HepG2 (cell line): ENCODE results near the gene B4GALT3. TPM values are rescaled to one million over a fixed set of nuclear protein-coding genes. Genes with fewer than 3 reads are reported as not detected.
A peak's percentile ranks its signal among the peaks of the same experiment; 100 is the strongest.

ENCODE experiments used
- AGO1 ChIP-seq: fragments of 200-400 bp; formaldehyde crosslinking; IDR thresholded peaks from 2 replicates; pipeline ENCODE4 v1.6.1; 2017; ENCODE audit warnings: mild to moderate bottlenecking, low read depth, low read length, moderate library complexity; ENCODE audit not compliant: poor library complexity, severe bottlenecking
- DNMT3B ChIP-seq: conservative IDR thresholded peaks from 2 replicates; pipeline ENCODE4 v1.6.1; 2016; ENCODE audit warnings: missing biosample characterization, control low read depth
- HOXA3 ChIP-seq: sonication (generic); formaldehyde crosslinking; IDR thresholded peaks from 2 replicates; pipeline ENCODE4 v1.5.0; 2020; ENCODE audit warnings: missing genetic modification reagents
- NFE2L1 ChIP-seq: sonication (generic); formaldehyde crosslinking; IDR thresholded peaks from 2 replicates; pipeline ENCODE4 v1.4.0; 2020; ENCODE audit warnings: missing genetic modification reagents, mild to moderate bottlenecking, borderline replicate concordance
- NONO ChIP-seq, 2 experiments: fragments of 450-650 bp in 1 of 2; sonication (generic) in 1 of 2; formaldehyde crosslinking in 1 of 2; IDR thresholded peaks in 1 of 2; conservative IDR thresholded peaks in 1 of 2; 2 replicates each; pipeline versions ENCODE4 v1.6.1 to v1.8.0; 2017 to 2022; ENCODE audit warnings: mild to moderate bottlenecking in 1 of 2, missing genetic modification reagents in 1 of 2, moderate library complexity in 1 of 2
- NR2F1 ChIP-seq, 2 experiments: fragments of 450-650 bp in 1 of 2; formaldehyde crosslinking in 1 of 2; IDR thresholded peaks; 2 replicates each; pipeline versions ENCODE4 v1.5.0 to v1.6.1; 2016 to 2020; ENCODE audit warnings: mild to moderate bottlenecking in 1 of 2, missing compliant biosample characterization in 1 of 2, missing genetic modification reagents in 1 of 2, moderate library complexity in 1 of 2
- PHB2 ChIP-seq: fragments of 450-650 bp; IDR thresholded peaks from 2 replicates; pipeline ENCODE4 v1.6.1; 2018; ENCODE audit not compliant: partially characterized antibody
- PHF5A ChIP-seq: IDR thresholded peaks from one replicate; pipeline ENCODE4 v1.6.1; 2018; ENCODE audit warnings: low read depth, missing genetic modification reagents; ENCODE audit not compliant: unreplicated experiment
- SALL1 ChIP-seq: sonication (generic); formaldehyde crosslinking; IDR thresholded peaks from 2 replicates; pipeline ENCODE4 v1.8.0; 2022; ENCODE audit warnings: mild to moderate bottlenecking, missing genetic modification reagents
- SMARCC2 ChIP-seq: fragments of 450-650 bp; IDR thresholded peaks from 2 replicates; pipeline ENCODE4 v1.6.1; 2017; ENCODE audit warnings: antibody characterized with exemption, mild to moderate bottlenecking
- U2AF1 ChIP-seq: fragments of 200-400 bp; formaldehyde crosslinking; optimal IDR thresholded peaks from 2 replicates; pipeline ENCODE3; 2017; ENCODE audit warnings: mild to moderate bottlenecking, low read depth, low read length
- WIZ ChIP-seq: sonication (generic); formaldehyde crosslinking; IDR thresholded peaks from 2 replicates; pipeline ENCODE4 v1.5.1; 2020; ENCODE audit warnings: mild to moderate bottlenecking, missing genetic modification reagents
- ZFP37 ChIP-seq: sonication (generic); formaldehyde crosslinking; IDR thresholded peaks from 2 replicates; pipeline ENCODE4 v1.4.0; 2020; ENCODE audit warnings: missing genetic modification reagents, borderline replicate concordance
- ZFP41 ChIP-seq: sonication (generic); formaldehyde crosslinking; IDR thresholded peaks from 2 replicates; pipeline ENCODE4 v1.4.0; 2020; ENCODE audit warnings: mild to moderate bottlenecking, missing genetic modification reagents, borderline replicate concordance
- ZNF253 ChIP-seq: sonication (generic); formaldehyde crosslinking; IDR thresholded peaks from 2 replicates; pipeline ENCODE4 v1.8.0; 2022; ENCODE audit warnings: mild to moderate bottlenecking, missing genetic modification reagents, borderline replicate concordance
- ZNF354B ChIP-seq: sonication (generic); formaldehyde crosslinking; IDR thresholded peaks from 2 replicates; pipeline ENCODE4 v1.8.0; 2022; ENCODE audit warnings: mild to moderate bottlenecking, missing genetic modification reagents
- ZNF841 ChIP-seq: sonication (generic); formaldehyde crosslinking; IDR thresholded peaks from 2 replicates; pipeline ENCODE4 v1.8.1; 2023; ENCODE audit warnings: missing genetic modification reagents, borderline replicate concordance
- ZSCAN21 ChIP-seq: sonication (generic); formaldehyde crosslinking; IDR thresholded peaks from 2 replicates; pipeline ENCODE4 v1.8.0; 2022; ENCODE audit warnings: mild to moderate bottlenecking, missing genetic modification reagents, moderate library complexity, borderline replicate concordance
- polyA plus RNA-seq, 8 experiments: library from polyadenylated mRNA; depleted of rRNA in 3 of 8; stranded (reverse) in 7 of 8; unstranded in 1 of 8; fragments of >200 nt; fragmentation: Illumina TruSeq in 4 of 8; extraction: Trizol in 4 of 8; gene quantifications; 2 replicates each; pipeline versions ENCODE4 v1.2.1 to v1.2.3, GENCODE V29; 2011 to 2016; ENCODE audit warnings: low read depth in 4 of 8, missing spikeins in 1 of 8, mixed read lengths in 1 of 8; ENCODE audit not compliant: insufficient read depth in 1 of 8
- total RNA-seq, 5 experiments: library from RNA; depleted of rRNA; stranded (reverse); fragments of >200 nt; fragmentation: Illumina TruSeq; extraction: Trizol; gene quantifications; 2 replicates each; pipeline ENCODE4 v1.2.3, GENCODE V29; 2016; ENCODE audit warnings: low read depth in 1 of 5
- TF ChIP-seq, protein P1 (sequence below): sonication (generic); formaldehyde crosslinking; IDR thresholded peaks from 2 replicates; pipeline ENCODE4 v1.4.0; 2020; ENCODE audit warnings: missing genetic modification reagents, borderline replicate concordance
- TF ChIP-seq, protein P2 (sequence below): sonication (generic); formaldehyde crosslinking; IDR thresholded peaks from 2 replicates; pipeline ENCODE4; 2020; ENCODE audit warnings: missing genetic modification reagents, mild to moderate bottlenecking, borderline replicate concordance

The B4GALT3 gene
- total and polyA plus RNA-seq, 2 of the 13 experiments (the other 11 are each of a cell fraction or from before 2014, with no cell fraction given) = 35.6 to 40.4 TPM

DNA sequence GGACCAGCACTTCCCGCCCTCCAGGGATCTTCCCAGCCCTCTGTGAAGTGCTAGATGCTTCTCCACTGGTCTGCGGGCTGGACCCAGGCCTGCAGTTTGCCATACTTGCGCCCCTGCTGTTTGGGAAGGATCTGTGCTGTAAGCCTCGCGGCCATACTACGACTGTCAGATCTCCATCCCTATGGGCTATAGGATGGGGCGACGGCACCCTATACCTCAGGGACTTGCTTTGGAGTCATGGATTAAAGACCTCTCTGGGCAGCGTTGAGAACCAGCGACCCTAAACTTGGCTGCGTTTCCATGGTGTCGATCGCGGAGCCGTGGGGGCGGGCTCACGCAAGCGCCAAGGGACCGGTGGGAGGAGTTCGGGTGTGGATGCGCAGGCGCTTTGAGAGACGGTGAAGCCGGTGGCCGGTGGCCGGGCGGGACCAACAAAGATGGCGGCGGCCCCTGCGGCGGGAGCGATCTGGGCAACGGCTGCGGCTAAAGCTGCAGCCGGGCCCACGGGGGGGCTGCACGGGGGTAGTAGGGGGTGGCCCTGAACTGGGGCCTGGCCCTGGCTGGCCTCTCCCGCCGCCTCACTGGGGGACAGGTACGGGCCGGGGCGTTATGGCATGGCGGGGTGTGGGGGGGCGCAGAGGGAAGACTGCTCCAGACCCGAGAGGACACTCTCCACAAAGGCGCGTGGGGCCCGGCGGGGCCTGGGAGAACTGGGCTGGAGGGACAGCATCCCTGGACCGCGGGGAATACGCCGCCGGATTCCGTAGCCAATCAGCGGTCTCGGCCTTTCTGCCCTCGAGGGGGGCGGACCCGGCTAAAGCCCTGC lies 18.0 kb downstream of the B4GALT3 start, which contains the start of gene USP21 (continued):
- TF ChIP-seq ZNF841 (CRISPR knock-in tag) = no peak
- TF ChIP-seq ZNF253 (CRISPR knock-in tag) = no peak
- no peak for TF ChIP-seq NFE2L1 (CRISPR knock-in tag)
- peak; percentile 55; the same call in 1 of the 2 replicates for TF ChIP-seq SALL1
- TF ChIP-seq SMARCC2 = no peak
- no peak for TF ChIP-seq PHF5A (CRISPR knock-in tag)
- TF ChIP-seq ZSCAN21 (CRISPR knock-in tag) = no peak; the same call in 1 of the 2 replicates
- TF ChIP-seq PHB2 = no peak
- TF ChIP-seq, protein P1, sequence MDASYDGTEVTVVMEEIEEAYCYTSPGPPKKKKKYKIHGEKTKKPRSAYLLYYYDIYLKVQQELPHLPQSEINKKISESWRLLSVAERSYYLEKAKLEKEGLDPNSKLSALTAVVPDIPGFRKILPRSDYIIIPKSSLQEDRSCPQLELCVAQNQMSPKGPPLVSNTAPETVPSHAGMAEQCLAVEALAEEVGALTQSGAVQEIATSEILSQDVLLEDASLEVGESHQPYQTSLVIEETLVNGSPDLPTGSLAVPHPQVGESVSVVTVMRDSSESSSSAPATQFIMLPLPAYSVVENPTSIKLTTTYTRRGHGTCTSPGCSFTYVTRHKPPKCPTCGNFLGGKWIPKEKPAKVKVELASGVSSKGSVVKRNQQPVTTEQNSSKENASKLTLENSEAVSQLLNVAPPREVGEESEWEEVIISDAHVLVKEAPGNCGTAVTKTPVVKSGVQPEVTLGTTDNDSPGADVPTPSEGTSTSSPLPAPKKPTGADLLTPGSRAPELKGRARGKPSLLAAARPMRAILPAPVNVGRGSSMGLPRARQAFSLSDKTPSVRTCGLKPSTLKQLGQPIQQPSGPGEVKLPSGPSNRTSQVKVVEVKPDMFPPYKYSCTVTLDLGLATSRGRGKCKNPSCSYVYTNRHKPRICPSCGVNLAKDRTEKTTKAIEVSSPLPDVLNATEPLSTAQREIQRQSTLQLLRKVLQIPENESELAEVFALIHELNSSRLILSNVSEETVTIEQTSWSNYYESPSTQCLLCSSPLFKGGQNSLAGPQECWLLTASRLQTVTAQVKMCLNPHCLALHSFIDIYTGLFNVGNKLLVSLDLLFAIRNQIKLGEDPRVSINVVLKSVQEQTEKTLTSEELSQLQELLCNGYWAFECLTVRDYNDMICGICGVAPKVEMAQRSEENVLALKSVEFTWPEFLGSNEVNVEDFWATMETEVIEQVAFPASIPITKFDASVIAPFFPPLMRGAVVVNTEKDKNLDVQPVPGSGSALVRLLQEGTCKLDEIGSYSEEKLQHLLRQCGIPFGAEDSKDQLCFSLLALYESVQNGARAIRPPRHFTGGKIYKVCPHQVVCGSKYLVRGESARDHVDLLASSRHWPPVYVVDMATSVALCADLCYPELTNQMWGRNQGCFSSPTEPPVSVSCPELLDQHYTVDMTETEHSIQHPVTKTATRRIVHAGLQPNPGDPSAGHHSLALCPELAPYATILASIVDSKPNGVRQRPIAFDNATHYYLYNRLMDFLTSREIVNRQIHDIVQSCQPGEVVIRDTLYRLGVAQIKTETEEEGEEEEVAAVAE = no peak
- no peak for TF ChIP-seq U2AF1
- no peak for TF ChIP-seq ZFP41
- TF ChIP-seq NR2F1 (CRISPR knock-in tag; IDR thresholded peaks at IDR 0.05) = 0 out of 4 replicates have a peak, but pooled peaks of 1 of the 2 experiments have one; percentile 26
- TF ChIP-seq NONO (IDR thresholded peaks at IDR 0.05) = no peak
- TF ChIP-seq NONO (CRISPR knock-in tag; conservative IDR thresholded peaks at IDR 0.05) = no peak; the same call in 1 of the 2 replicates
- TF ChIP-seq WIZ (CRISPR knock-in tag) = no peak
- TF ChIP-seq HOXA3 (CRISPR knock-in tag) = peak; percentile 54; the same call in 1 of the 2 replicates
- TF ChIP-seq ZNF354B (CRISPR knock-in tag) = no peak
- no peak for TF ChIP-seq ZFP37 (CRISPR knock-in tag)
- peak; percentile 60 for TF ChIP-seq AGO1
- TF ChIP-seq, protein P2, sequence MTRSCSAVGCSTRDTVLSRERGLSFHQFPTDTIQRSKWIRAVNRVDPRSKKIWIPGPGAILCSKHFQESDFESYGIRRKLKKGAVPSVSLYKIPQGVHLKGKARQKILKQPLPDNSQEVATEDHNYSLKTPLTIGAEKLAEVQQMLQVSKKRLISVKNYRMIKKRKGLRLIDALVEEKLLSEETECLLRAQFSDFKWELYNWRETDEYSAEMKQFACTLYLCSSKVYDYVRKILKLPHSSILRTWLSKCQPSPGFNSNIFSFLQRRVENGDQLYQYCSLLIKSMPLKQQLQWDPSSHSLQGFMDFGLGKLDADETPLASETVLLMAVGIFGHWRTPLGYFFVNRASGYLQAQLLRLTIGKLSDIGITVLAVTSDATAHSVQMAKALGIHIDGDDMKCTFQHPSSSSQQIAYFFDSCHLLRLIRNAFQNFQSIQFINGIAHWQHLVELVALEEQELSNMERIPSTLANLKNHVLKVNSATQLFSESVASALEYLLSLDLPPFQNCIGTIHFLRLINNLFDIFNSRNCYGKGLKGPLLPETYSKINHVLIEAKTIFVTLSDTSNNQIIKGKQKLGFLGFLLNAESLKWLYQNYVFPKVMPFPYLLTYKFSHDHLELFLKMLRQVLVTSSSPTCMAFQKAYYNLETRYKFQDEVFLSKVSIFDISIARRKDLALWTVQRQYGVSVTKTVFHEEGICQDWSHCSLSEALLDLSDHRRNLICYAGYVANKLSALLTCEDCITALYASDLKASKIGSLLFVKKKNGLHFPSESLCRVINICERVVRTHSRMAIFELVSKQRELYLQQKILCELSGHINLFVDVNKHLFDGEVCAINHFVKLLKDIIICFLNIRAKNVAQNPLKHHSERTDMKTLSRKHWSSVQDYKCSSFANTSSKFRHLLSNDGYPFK (CRISPR knock-in tag) = peak; percentile 100
- 0 out of 2 replicates have a peak, but pooled peaks have one; percentile 52 for TF ChIP-seq DNMT3B (CRISPR knock-in tag)
